Endothelial cell of umbilical vein (primary cell): Measurements from ENCODE around the gene ALG12. TPM values are rescaled to one million over a fixed set of nuclear protein-coding genes. Genes with fewer than 3 reads are reported as not detected.

ENCODE experiments used
- BruUV-seq: library from RNA; stranded (reverse); fragments of 400-500 nt; replicated peaks from 2 replicates; lab custom pipeline; 2021; lab: Mats Ljungman, UMichigan
- CTCF ChIA-PET: fragments of 300-600, 350-600 bp; sonication (Branson Sonifier 250); formaldehyde crosslinking; loops from one replicate; lab custom pipeline; 2021; ENCODE audit warnings: antibody characterized with exemption, inconsistent platforms; lab: Charles Lee
- POLR2A ChIA-PET: fragments of 300-600, 350-600 bp; sonication (Branson Sonifier 250); formaldehyde crosslinking; loops from one replicate; lab custom pipeline; 2021; ENCODE audit warnings: antibody characterized with exemption, inconsistent platforms; lab: Charles Lee
- DNase-seq: peaks from one replicate; pipeline ENCODE4 v3.0.0-alpha.2; 2011; ENCODE audit warnings: low read depth, low spot score
- FAIRE-seq: peaks from 2 replicates; lab custom pipeline; 2011; peaks lifted over from hg19 to GRCh38; lab: Jason Lieb, UNC
- H2AFZ ChIP-seq: 2 replicates; pipeline ENCODE4 v1.6.0; 2012; ENCODE audit warnings: low read depth, low read length, control low read depth, inconsistent platforms
- H3K27ac ChIP-seq: 2 replicates; pipeline ENCODE4 v1.5.1; 2011; ENCODE audit warnings: low read depth, mild to moderate bottlenecking, control low read depth, low read length, moderate library complexity; ENCODE audit not compliant: insufficient read depth
- H3K27me3 ChIP-seq, 2 experiments: 2 replicates each; pipeline versions ENCODE4 v1.6.0 to v1.6.1; 2011; ENCODE audit warnings: low read length in 2 of 2, mixed read lengths in 1 of 2; ENCODE audit not compliant: control insufficient read depth in 2 of 2, insufficient read depth in 2 of 2
- H3K36me3 ChIP-seq, 2 experiments: 2 replicates in 1 of 2; 3 replicates in 1 of 2; pipeline ENCODE4 v1.5.1; 2011; ENCODE audit warnings: low read length in 2 of 2, mild to moderate bottlenecking in 1 of 2, moderate library complexity in 1 of 2; ENCODE audit not compliant: control insufficient read depth in 2 of 2, insufficient read depth in 2 of 2; ENCODE audit errors: extremely low read depth in 1 of 2
- H3K4me1 ChIP-seq: 3 replicates; pipeline ENCODE4 v1.5.1; 2011; ENCODE audit warnings: mild to moderate bottlenecking, low read length; ENCODE audit not compliant: control insufficient read depth, insufficient read depth; ENCODE audit errors: extremely low read depth
- H3K4me2 ChIP-seq: 2 replicates; pipeline ENCODE4 v1.6.1; 2011; ENCODE audit warnings: low read length, control low read depth, mixed read lengths; ENCODE audit not compliant: insufficient read depth
- H3K4me3 ChIP-seq, 3 experiments: fragments of 200-600 bp in 1 of 3; sonication (generic), shearing (Covaris generic) in 1 of 3; replicated peaks in 1 of 3; 2 replicates each; pipeline ENCODE4 v1.5.1; 2011 to 2016; ENCODE audit warnings: control low read depth in 3 of 3, low read length in 3 of 3, mild to moderate bottlenecking in 2 of 3, inconsistent platforms in 1 of 3, low read depth in 1 of 3, moderate library complexity in 1 of 3; ENCODE audit not compliant: insufficient read depth in 1 of 3
- H3K79me2 ChIP-seq: 2 replicates; pipeline ENCODE4 v1.6.0; 2012; ENCODE audit warnings: low read length, inconsistent platforms; ENCODE audit not compliant: control insufficient read depth, insufficient read depth
- H3K9ac ChIP-seq: replicated peaks from 2 replicates; pipeline ENCODE3; 2011; ENCODE audit warnings: low read length, control low read depth; ENCODE audit not compliant: insufficient read depth; ENCODE audit errors: extremely low read depth
- H3K9me1 ChIP-seq: replicated peaks from 3 replicates; pipeline ENCODE4 v1.6.0; 2011; ENCODE audit warnings: mild to moderate bottlenecking, low read length; ENCODE audit not compliant: control insufficient read depth, insufficient read depth; ENCODE audit errors: extremely low read depth
- H3K9me3 ChIP-seq: replicated peaks from 2 replicates; pipeline ENCODE4 v1.5.1; 2012; ENCODE audit warnings: low read length, inconsistent platforms; ENCODE audit not compliant: control insufficient read depth, insufficient read depth
- H4K20me1 ChIP-seq: replicated peaks from 2 replicates; pipeline ENCODE3; 2011; ENCODE audit warnings: mild to moderate bottlenecking, low read length; ENCODE audit not compliant: control insufficient read depth, insufficient read depth; ENCODE audit errors: extremely low read depth
- CTCF ChIP-seq, 2 donors: IDR thresholded peaks; 1 replicate in 1 of 2; 2 replicates in 1 of 2; pipeline ENCODE4 v1.5.1; 2011; ENCODE audit warnings: low read length in 2 of 2, mild to moderate bottlenecking in 2 of 2, moderate library complexity in 2 of 2, control low read depth in 1 of 2, inconsistent platforms in 1 of 2, low read depth in 1 of 2; ENCODE audit not compliant: insufficient read depth in 1 of 2; ENCODE audit errors: extremely low read depth in 1 of 2
- EZH2 ChIP-seq: IDR thresholded peaks from 2 replicates; pipeline ENCODE4 v1.6.1; 2012; ENCODE audit warnings: borderline replicate concordance, low read depth, mild to moderate bottlenecking, moderate library complexity, low read length, inconsistent platforms; ENCODE audit not compliant: severe bottlenecking
- FOS ChIP-seq: IDR thresholded peaks from 2 replicates; pipeline ENCODE4 v1.6.1; 2011; ENCODE audit warnings: mild to moderate bottlenecking, low read length, moderate library complexity, borderline replicate concordance; ENCODE audit not compliant: insufficient read depth
- GATA2 ChIP-seq: IDR thresholded peaks from 2 replicates; pipeline ENCODE4 v1.7.0; 2011; ENCODE audit warnings: low read depth, mild to moderate bottlenecking, moderate library complexity, mixed read lengths, low read length; ENCODE audit not compliant: insufficient read length, insufficient read depth
- JUN ChIP-seq: IDR thresholded peaks from 2 replicates; pipeline ENCODE4 v1.6.1; 2011; ENCODE audit warnings: borderline replicate concordance, low read depth; ENCODE audit not compliant: insufficient read length, insufficient read depth
- MYC ChIP-seq: IDR thresholded peaks from one replicate; pipeline ENCODE4 v1.6.1; 2011; ENCODE audit warnings: mild to moderate bottlenecking, low read depth, low read length
- POLR2A ChIP-seq: IDR thresholded peaks from 2 replicates; pipeline ENCODE4 v1.6.1; 2012; ENCODE audit warnings: low read depth, mild to moderate bottlenecking, control low read depth, low read length
- POLR2AphosphoS5 ChIP-seq: IDR thresholded peaks from 2 replicates; pipeline ENCODE4 v1.6.1; 2012; ENCODE audit warnings: low read depth, mild to moderate bottlenecking, control low read depth, low read length, moderate library complexity; ENCODE audit not compliant: insufficient read depth
- dilution Hi-C: fragments of 300-500 bp; cut with MboI; formaldehyde crosslinking; loops from one replicate; pipeline ENCODE4 v1.15.0; 2019; ENCODE audit warnings: low sequenced_read_pairs; ENCODE audit not compliant: extremely low pct_ligation_motif_present
- intact Hi-C: fragments of 100-400 bp; cut with micrococcal nuclease; formaldehyde crosslinking; loops from one replicate; pipeline ENCODE4 v1.10.0; 2022
- polyA plus RNA-seq, 4 experiments: library from polyadenylated mRNA; depleted of rRNA in 3 of 4; stranded (reverse) in 3 of 4; unstranded in 1 of 4; fragments of >200 nt; gene quantifications; 2 replicates each; pipeline versions ENCODE4 v1.2.1 to v1.2.3, GENCODE V29; 2011 to 2012; ENCODE audit warnings: missing spikeins in 1 of 4
- total RNA-seq: library from RNA; stranded (reverse); gene quantifications from 2 replicates; pipeline ENCODE4 v1.2.3, GENCODE V29; 2021
- TF ChIP-seq, protein P1 (sequence below): IDR thresholded peaks from 2 replicates; pipeline ENCODE4 v1.6.1; 2011; ENCODE audit not compliant: insufficient read depth, insufficient read length

ALG12 gene
- total and polyA plus RNA-seq, 2 donors (not counting 3 experiments of a cell fraction or from before 2014, with no cell fraction given), result 14.6 to 18.0 TPM

- TF ChIP-seq FOS (no peak), POLR2AphosphoS5 (no peak), EZH2 (no peak), JUN (no peak), MYC (no peak), CTCF (IDR thresholded peaks at IDR 0.05; ENCODE audit: extremely low read depth in 1 of 2, insufficient read depth in 1 of 2, low read depth in 1 of 2, low read length in 2 of 2) (no peak), GATA2 (no peak), POLR2A (no peak)
- TF ChIP-seq, protein P1, sequence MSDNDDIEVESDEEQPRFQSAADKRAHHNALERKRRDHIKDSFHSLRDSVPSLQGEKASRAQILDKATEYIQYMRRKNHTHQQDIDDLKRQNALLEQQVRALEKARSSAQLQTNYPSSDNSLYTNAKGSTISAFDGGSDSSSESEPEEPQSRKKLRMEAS, result no peak
- Histone ChIP-seq H3K4me2 (no peak overlapping the region), H3K27ac (no peak overlapping the region), H3K4me1 (peaks cover 14% of the 10 kb centered on the region), H3K36me3 (peaks cover 2 to 13% of the 10 kb centered on the region in 2 experiments), H2AFZ (no peak overlapping the region), H3K4me3 (no peak overlapping the region), H3K9ac (no peak overlapping the region), H3K27me3 (no peaks in the 10 kb centered on the region), H3K9me3 (no peaks in the 10 kb centered on the region), H3K79me2 (peaks cover 4% of the 10 kb centered on the region), H3K9me1 (no peaks in the 10 kb centered on the region), H4K20me1 (no peaks in the 10 kb centered on the region)
- dilution Hi-C loops, result no loop called here
- BruUV-seq, result no TSS peak
- no peak for FAIRE-seq
- no peak for DNase-seq
- POLR2A ChIA-PET, result no interaction called here
- CTCF ChIA-PET, result interaction anchor here (1.7 kb wide), 1 partner anchor 148 kb away, joined by 6 read pairs; no protein-coding TSS in a partner anchor
- intact Hi-C loops, result no loop called here
Observed at GRCh38 chr22:49915610-49916009, 2.6 kb downstream of the ALG12 start.
